NT2/D1 (cell line): ENCODE results near the gene SLC48A1.

Source experiments
- DNase-seq: peaks from one replicate; pipeline ENCODE4 v3.0.0-alpha.2; 2011; ENCODE audit warnings: low read depth, low spot score
- H3K27me3 ChIP-seq: 2 replicates; pipeline ENCODE4 v1.6.0; 2011; ENCODE audit warnings: mild to moderate bottlenecking; ENCODE audit not compliant: insufficient read length, insufficient read depth
- H3K36me3 ChIP-seq: 2 replicates; pipeline ENCODE4 v1.6.1; 2011; ENCODE audit warnings: mild to moderate bottlenecking, low read length, mixed read lengths; ENCODE audit not compliant: insufficient read depth, insufficient read length
- H3K4me1 ChIP-seq: 2 replicates; pipeline ENCODE4 v1.5.1; 2011; ENCODE audit not compliant: insufficient read depth, insufficient read length
- H3K4me3 ChIP-seq: 2 replicates; pipeline ENCODE4 v1.5.1; 2011; ENCODE audit warnings: low read depth; ENCODE audit not compliant: insufficient read length
- H3K9ac ChIP-seq: 2 replicates; pipeline ENCODE4 v1.6.0; 2011; ENCODE audit warnings: low read depth; ENCODE audit not compliant: insufficient read length
- H3K9me3 ChIP-seq: 2 replicates; pipeline ENCODE4 v1.5.1; 2011; ENCODE audit warnings: mild to moderate bottlenecking, low read length; ENCODE audit not compliant: insufficient read depth
- SUZ12 ChIP-seq: IDR thresholded peaks from 2 replicates; pipeline ENCODE4 v1.6.1; 2011; ENCODE audit not compliant: insufficient read length, insufficient read depth; ENCODE audit errors: extremely low read depth
- YY1 ChIP-seq: IDR thresholded peaks from 2 replicates; pipeline ENCODE4 v1.6.1; 2011; ENCODE audit not compliant: insufficient read length, insufficient read depth
- ZNF274 ChIP-seq: IDR thresholded peaks from 2 replicates; pipeline ENCODE4 v1.6.1; 2011; ENCODE audit warnings: mild to moderate bottlenecking, low read depth, low read length

SLC48A1 gene

GRCh38 chr12:47745485-47746041 lies 27.5 kb upstream of the SLC48A1 start:
- H3K4me1 ChIP-seq, result peaks cover 14% of the 10 kb centered on the region
- no peak overlapping the region for H3K4me3 ChIP-seq
- no peak for DNase-seq
- H3K9me3 ChIP-seq, result no peaks in the 10 kb centered on the region
- peaks cover 3% of the 10 kb centered on the region for H3K27me3 ChIP-seq
- H3K9ac ChIP-seq, result no peak overlapping the region
- TF ChIP-seq SUZ12 (no peak), YY1 (no peak), ZNF274 (no peak)
- no peaks in the 10 kb centered on the region for H3K36me3 ChIP-seq

- Histone ChIP-seq H3K27me3 (peaks cover 3% of the 10 kb centered on the region), H3K4me3 (no peak overlapping the region), H3K9ac (no peak overlapping the region), H3K36me3 (no peaks in the 10 kb centered on the region), H3K9me3 (no peaks in the 10 kb centered on the region), H3K4me1 (peaks cover 10% of the 10 kb centered on the region)
- DNase-seq, result no peak
- TF ChIP-seq SUZ12 (no peak), ZNF274 (no peak)
Measured at GRCh38 chr12:47746073-47746472, 27.0 kb upstream of the SLC48A1 start.

- no peak for DNase-seq
- no peaks in the 10 kb centered on the region for H3K9me3 ChIP-seq
- H3K27me3 ChIP-seq, result peaks cover 3% of the 10 kb centered on the region
- no peak overlapping the region for H3K4me3 ChIP-seq
- no peak overlapping the region for H3K9ac ChIP-seq
- H3K4me1 ChIP-seq, result peaks cover 9% of the 10 kb centered on the region
- H3K36me3 ChIP-seq, result no peaks in the 10 kb centered on the region
- TF ChIP-seq SUZ12 (no peak), YY1 (no peak), ZNF274 (no peak)
Measured at GRCh38 chr12:47746523-47746922, 26.5 kb upstream of the SLC48A1 start.

- no peaks in the 10 kb centered on the region for H3K36me3 ChIP-seq
- H3K27me3 ChIP-seq, result peaks cover 3% of the 10 kb centered on the region
- peaks cover 9% of the 10 kb centered on the region for H3K4me1 ChIP-seq
- DNase-seq, result no peak
- H3K9me3 ChIP-seq, result no peaks in the 10 kb centered on the region
- H3K9ac ChIP-seq, result no peak overlapping the region
- H3K4me3 ChIP-seq, result no peak overlapping the region
- TF ChIP-seq YY1 (no peak), SUZ12 (no peak), ZNF274 (no peak)
Measured at GRCh38 chr12:47747126-47747525, 25.9 kb upstream of the SLC48A1 start.

- no peak overlapping the region for H3K4me3 ChIP-seq
- peaks cover 9% of the 10 kb centered on the region for H3K4me1 ChIP-seq
- no peaks in the 10 kb centered on the region for H3K9me3 ChIP-seq
- peaks cover 3% of the 10 kb centered on the region for H3K27me3 ChIP-seq
- DNase-seq, result no peak
- no peaks in the 10 kb centered on the region for H3K36me3 ChIP-seq
- TF ChIP-seq SUZ12 (no peak), ZNF274 (no peak), YY1 (no peak)
- H3K9ac ChIP-seq, result no peak overlapping the region
Measured at GRCh38 chr12:47747596-47748506, 25.2 kb upstream of the SLC48A1 start.

- DNase-seq, result no peak
- Histone ChIP-seq H3K9me3 (no peaks in the 10 kb centered on the region), H3K27me3 (peaks cover under 1% of the 10 kb centered on the region), H3K4me3 (no peak overlapping the region), H3K9ac (no peak overlapping the region), H3K36me3 (no peaks in the 10 kb centered on the region), H3K4me1 (peaks cover 10% of the 10 kb centered on the region)
- no peak for TF ChIP-seq SUZ12
- no peak for TF ChIP-seq YY1
- no peak for TF ChIP-seq ZNF274
Measured at GRCh38 chr12:47748507-47748828, 24.6 kb upstream of the SLC48A1 start.

GRCh38 chr12:47748899-47749298 lies 24.1 kb upstream of the SLC48A1 start:
- H3K4me3 ChIP-seq, result no peak overlapping the region
- H3K4me1 ChIP-seq, result peaks cover 9% of the 10 kb centered on the region
- H3K9me3 ChIP-seq, result no peaks in the 10 kb centered on the region
- H3K27me3 ChIP-seq, result no peaks in the 10 kb centered on the region
- no peak for DNase-seq
- TF ChIP-seq SUZ12 (no peak), ZNF274 (no peak), YY1 (no peak)
- no peak overlapping the region for H3K9ac ChIP-seq
- H3K36me3 ChIP-seq, result no peaks in the 10 kb centered on the region
